ENCODE results near the gene SEMA5A. TPM values are rescaled to one million over a fixed set of nuclear protein-coding genes. Genes with fewer than 3 reads are reported as not detected.

The SEMA5A gene
- total RNA-seq, 1 donor from 2014 or later: 9.3 TPM

GRCh38 chr5:9351546-9351945 is 194.3 kb downstream of the SEMA5A start:
- Histone ChIP-seq H3K4me1 (peaks cover 13% of the 10 kb centered on the region), H3K4me3 (no peak overlapping the region), H3K36me3 (no peaks in the 10 kb centered on the region), H3K27ac (no peak overlapping the region), H3K27me3 (no peaks in the 10 kb centered on the region), H3K9me3 (no peaks in the 10 kb centered on the region)
- intact Hi-C loops (cut with DNase I): no loop called here
- TF ChIP-seq POLR2A (IDR thresholded peaks at IDR 0.05): no peak
- TF ChIP-seq POLR2AphosphoS5 (IDR thresholded peaks at IDR 0.05; ENCODE audit: insufficient read depth in 1 of 2, low read depth in 1 of 2): no peak
- DNase-seq (ENCODE audit: extremely low spot score in 2 of 2): no peak

GRCh38 chr5:9350301-9350797 is 195.5 kb downstream of the SEMA5A start:
- no peak for DNase-seq (ENCODE audit: extremely low spot score in 2 of 2)
- Histone ChIP-seq H3K27me3 (no peaks in the 10 kb centered on the region), H3K4me1 (peaks cover 13% of the 10 kb centered on the region), H3K36me3 (no peaks in the 10 kb centered on the region), H3K4me3 (no peak overlapping the region), H3K27ac (no peak overlapping the region), H3K9me3 (no peaks in the 10 kb centered on the region)
- intact Hi-C loops (cut with DNase I): no loop called here
- no peak for TF ChIP-seq POLR2AphosphoS5 (IDR thresholded peaks at IDR 0.05; ENCODE audit: insufficient read depth in 1 of 2, low read depth in 1 of 2)
- TF ChIP-seq CTCF (IDR thresholded peaks at IDR 0.05): no peak
- TF ChIP-seq POLR2A (IDR thresholded peaks at IDR 0.05): no peak

GRCh38 chr5:9348401-9348996 is 197.4 kb downstream of the SEMA5A start:
- Histone ChIP-seq H3K4me3 (no peak overlapping the region), H3K27me3 (no peaks in the 10 kb centered on the region), H3K9me3 (no peaks in the 10 kb centered on the region), H3K36me3 (no peaks in the 10 kb centered on the region), H3K27ac (no peak overlapping the region), H3K4me1 (peaks cover 13% of the 10 kb centered on the region)
- DNase-seq (ENCODE audit: extremely low spot score in 2 of 2): no peak
- intact Hi-C loops (cut with DNase I): no loop called here
- TF ChIP-seq POLR2AphosphoS5 (IDR thresholded peaks at IDR 0.05; ENCODE audit: insufficient read depth in 1 of 2, low read depth in 1 of 2): no peak
- TF ChIP-seq POLR2A (IDR thresholded peaks at IDR 0.05): no peak
- TF ChIP-seq CTCF (IDR thresholded peaks at IDR 0.05): no peak

- Histone ChIP-seq H3K9me3 (no peaks in the 10 kb centered on the region), H3K4me1 (peaks cover 13% of the 10 kb centered on the region), H3K27ac (no peak overlapping the region), H3K4me3 (no peak overlapping the region), H3K27me3 (no peaks in the 10 kb centered on the region), H3K36me3 (no peaks in the 10 kb centered on the region)
- intact Hi-C loops (cut with DNase I): no loop called here
- DNase-seq (ENCODE audit: extremely low spot score in 2 of 2): no peak
- no peak for TF ChIP-seq POLR2AphosphoS5 (IDR thresholded peaks at IDR 0.05; ENCODE audit: insufficient read depth in 1 of 2, low read depth in 1 of 2)
- no peak for TF ChIP-seq CTCF (IDR thresholded peaks at IDR 0.05)
- no peak for TF ChIP-seq POLR2A (IDR thresholded peaks at IDR 0.05)
Measured at GRCh38 chr5:9347541-9348295, 198.2 kb downstream of the SEMA5A start.

- H3K27ac ChIP-seq: no peak overlapping the region
- no peaks in the 10 kb centered on the region for H3K36me3 ChIP-seq
- peaks cover 13% of the 10 kb centered on the region for H3K4me1 ChIP-seq
- H3K4me3 ChIP-seq: no peak overlapping the region
- no peak for DNase-seq (ENCODE audit: extremely low spot score in 2 of 2)
- no peaks in the 10 kb centered on the region for H3K27me3 ChIP-seq
- TF ChIP-seq CTCF (IDR thresholded peaks at IDR 0.05) (no peak), POLR2AphosphoS5 (IDR thresholded peaks at IDR 0.05; ENCODE audit: insufficient read depth in 1 of 2, low read depth in 1 of 2) (no peak), POLR2A (IDR thresholded peaks at IDR 0.05) (no peak)
- intact Hi-C loops (cut with DNase I): no loop called here
- no peaks in the 10 kb centered on the region for H3K9me3 ChIP-seq
Measured at GRCh38 chr5:9347032-9347431, 198.8 kb downstream of the SEMA5A start.
